Measurements from ENCODE around the gene CMYA5. TPM values are rescaled to one million over a fixed set of nuclear protein-coding genes. Genes with fewer than 3 reads are reported as not detected.

Gene CMYA5
- total RNA-seq, 1 experiment from 2014 or later, result 0.22 TPM

GRCh38 chr5:79773612-79774011 is 84.0 kb downstream of the CMYA5 start:
- Histone ChIP-seq H3K4me2 (ENCODE audit: low read length) (no peak overlapping the region), H3K4me3 (replicated peaks in 1 of 2; ENCODE audit: low read depth in 1 of 2, low read length in 2 of 2) (no peak overlapping the region), H3K9ac (ENCODE audit: low read length) (no peak overlapping the region), H3K27ac (ENCODE audit: low read depth, low read length) (no peak overlapping the region), H3K36me3 (ENCODE audit: control insufficient read depth in 1 of 2, insufficient read depth in 2 of 2, low read length in 2 of 2) (no peaks in the 10 kb centered on the region), H3K79me2 (ENCODE audit: insufficient read depth, low read length) (no peaks in the 10 kb centered on the region), H4K20me1 (ENCODE audit: insufficient read depth) (no peaks in the 10 kb centered on the region), H2AFZ (ENCODE audit: low read depth, low read length, poor library complexity, severe bottlenecking) (no peak overlapping the region), H3K9me3 (ENCODE audit: control insufficient read depth in 1 of 2, insufficient read depth in 1 of 2, low read depth in 1 of 2, low read length in 2 of 2) (no peaks in the 10 kb centered on the region), H3K9me2 (ENCODE audit: insufficient read depth) (no peaks in the 10 kb centered on the region), H3K27me3 (ENCODE audit: insufficient read depth, low read length) (no peaks in the 10 kb centered on the region), H3K4me1 (ENCODE audit: control insufficient read depth in 1 of 2, insufficient read depth in 2 of 2, low read length in 2 of 2) (peaks cover 0 to 4% of the 10 kb centered on the region in 2 experiments; a peak in 1 of 4 replicates)
- CTCF ChIA-PET, result interaction anchor here (1.3 to 1.9 kb wide), 5 partner anchors 10 to 752 kb away, joined by 3 to 6 read pairs (median 6); no protein-coding TSS in a partner anchor
- DNase-seq (ENCODE audit: low read depth, low spot score), result no peak
- BruUV-seq (replicated peaks), result no TSS peak
- no peak for ATAC-seq
- intact Hi-C loops (cut with micrococcal nuclease), result no loop called here
- no peak for TF ChIP-seq ZFX (IDR thresholded peaks at IDR 0.05)
- TF ChIP-seq, protein P1, sequence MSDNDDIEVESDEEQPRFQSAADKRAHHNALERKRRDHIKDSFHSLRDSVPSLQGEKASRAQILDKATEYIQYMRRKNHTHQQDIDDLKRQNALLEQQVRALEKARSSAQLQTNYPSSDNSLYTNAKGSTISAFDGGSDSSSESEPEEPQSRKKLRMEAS (IDR thresholded peaks at IDR 0.05), result no peak
- no peak for TF ChIP-seq JUND (IDR thresholded peaks at IDR 0.05)
- TF ChIP-seq, protein P2, sequence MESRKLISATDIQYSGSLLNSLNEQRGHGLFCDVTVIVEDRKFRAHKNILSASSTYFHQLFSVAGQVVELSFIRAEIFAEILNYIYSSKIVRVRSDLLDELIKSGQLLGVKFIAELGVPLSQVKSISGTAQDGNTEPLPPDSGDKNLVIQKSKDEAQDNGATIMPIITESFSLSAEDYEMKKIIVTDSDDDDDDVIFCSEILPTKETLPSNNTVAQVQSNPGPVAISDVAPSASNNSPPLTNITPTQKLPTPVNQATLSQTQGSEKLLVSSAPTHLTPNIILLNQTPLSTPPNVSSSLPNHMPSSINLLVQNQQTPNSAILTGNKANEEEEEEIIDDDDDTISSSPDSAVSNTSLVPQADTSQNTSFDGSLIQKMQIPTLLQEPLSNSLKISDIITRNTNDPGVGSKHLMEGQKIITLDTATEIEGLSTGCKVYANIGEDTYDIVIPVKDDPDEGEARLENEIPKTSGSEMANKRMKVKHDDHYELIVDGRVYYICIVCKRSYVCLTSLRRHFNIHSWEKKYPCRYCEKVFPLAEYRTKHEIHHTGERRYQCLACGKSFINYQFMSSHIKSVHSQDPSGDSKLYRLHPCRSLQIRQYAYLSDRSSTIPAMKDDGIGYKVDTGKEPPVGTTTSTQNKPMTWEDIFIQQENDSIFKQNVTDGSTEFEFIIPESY (IDR thresholded peaks at IDR 0.05; ENCODE audit: extremely low read depth, insufficient replicate concordance, low read length), result no peak
- TF ChIP-seq CEBPB (IDR thresholded peaks at IDR 0.05; ENCODE audit: low read depth), result no peak
- TF ChIP-seq REST (IDR thresholded peaks at IDR 0.05; ENCODE audit: low read depth), result no peak
- TF ChIP-seq FOSL1 (IDR thresholded peaks at IDR 0.05; ENCODE audit: low read depth), result no peak
- no peak for TF ChIP-seq ELF1 (IDR thresholded peaks at IDR 0.05; ENCODE audit: borderline replicate concordance, low read depth)
- no peak for TF ChIP-seq POLR2A (IDR thresholded peaks at IDR 0.05; ENCODE audit: borderline replicate concordance, extremely low read depth, insufficient read depth, insufficient read length)
- no peak for TF ChIP-seq SP1 (IDR thresholded peaks at IDR 0.05; ENCODE audit: low read depth)
- TF ChIP-seq SRF (IDR thresholded peaks at IDR 0.05; ENCODE audit: low read depth), result no peak
- RAD21 ChIA-PET (ENCODE audit: low non-redundant PET in 1 of 2, low total read pairs in 2 of 2, uncharacterized antibody in 2 of 2, unreplicated experiment in 2 of 2), result no interaction called here
- POLR2A ChIA-PET, result no interaction called here

Data from HCT116 (cell line).